GM06990 (cell line): ENCODE results near the gene CCDC66.

Experiments used
- DNase-seq: peaks from one replicate; pipeline ENCODE4 v3.0.0-alpha.2; 2011; ENCODE audit not compliant: insufficient read length; ENCODE audit errors: extremely low read depth
- H3K27me3 ChIP-seq: replicated peaks from 2 replicates; pipeline ENCODE4 v1.6.0; 2011; ENCODE audit warnings: low read length; ENCODE audit not compliant: control insufficient read depth, insufficient read depth
- H3K36me3 ChIP-seq: 2 replicates; pipeline ENCODE4 v1.5.1; 2011; ENCODE audit warnings: low read length; ENCODE audit not compliant: control insufficient read depth, insufficient read depth
- H3K4me3 ChIP-seq: replicated peaks from 2 replicates; pipeline ENCODE4 v1.5.1; 2011; ENCODE audit warnings: low read depth, mild to moderate bottlenecking, control low read depth, low read length
- TF ChIP-seq, protein P1 (sequence below): IDR thresholded peaks from 2 replicates; pipeline ENCODE4 v1.5.1; 2011; ENCODE audit warnings: low read length, control low read depth, mild to moderate bottlenecking, inconsistent platforms; ENCODE audit not compliant: insufficient read depth, poor library complexity, severe bottlenecking

Gene CCDC66

DNA sequence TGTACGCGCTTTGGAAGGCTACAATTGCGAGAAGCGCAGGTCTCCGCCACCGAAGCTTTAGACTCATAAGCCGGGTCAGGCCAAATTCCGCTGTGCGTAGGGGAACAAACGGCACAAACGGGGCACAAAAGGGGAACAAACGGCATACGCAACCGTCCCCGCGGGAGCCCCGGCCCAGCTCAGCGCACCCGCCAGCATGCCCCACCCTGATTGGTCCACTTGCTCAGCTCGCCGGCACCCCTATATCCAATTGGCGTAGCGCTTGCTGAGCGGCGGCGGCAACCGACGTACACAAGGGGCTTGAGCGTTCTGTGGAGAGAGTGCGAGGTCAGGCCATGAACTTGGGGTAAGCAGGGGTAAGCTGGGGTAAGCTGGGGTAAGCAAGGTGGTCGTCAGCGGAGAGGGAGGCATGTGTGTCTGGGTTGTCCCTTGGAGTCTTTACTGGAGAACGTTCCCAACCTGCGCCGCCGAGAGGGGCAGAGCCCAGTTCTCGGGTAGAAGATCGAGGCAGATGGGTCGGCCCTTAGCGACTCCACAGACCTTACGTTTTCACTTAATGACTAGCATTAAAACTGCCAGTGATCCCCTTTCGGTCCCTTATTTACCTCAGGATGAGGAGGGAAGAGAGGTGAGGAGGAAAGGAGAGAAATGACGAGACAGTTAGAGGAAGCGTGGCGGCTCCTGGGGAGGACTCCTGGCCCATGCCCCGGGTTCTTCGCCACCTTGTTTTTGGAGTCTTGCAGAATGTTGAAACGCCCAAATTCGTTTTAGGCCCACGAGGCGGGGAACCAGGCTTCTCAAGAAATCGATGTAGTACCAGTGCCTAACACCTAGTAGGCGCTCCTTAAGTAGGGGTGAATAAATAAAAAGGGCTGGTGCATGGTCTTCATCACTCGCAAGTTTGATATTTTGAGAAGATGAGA lies at the start of gene CCDC66:
Gene CCDC66, plus strand, starts transcription at position 268 of the 923 bp plus-strand sequence. Its CDS starts 68 bp downstream, at position 336.
- H3K4me3 ChIP-seq, result peak within 1 kb of the TSS; percentile 80
- TF ChIP-seq, protein P1, sequence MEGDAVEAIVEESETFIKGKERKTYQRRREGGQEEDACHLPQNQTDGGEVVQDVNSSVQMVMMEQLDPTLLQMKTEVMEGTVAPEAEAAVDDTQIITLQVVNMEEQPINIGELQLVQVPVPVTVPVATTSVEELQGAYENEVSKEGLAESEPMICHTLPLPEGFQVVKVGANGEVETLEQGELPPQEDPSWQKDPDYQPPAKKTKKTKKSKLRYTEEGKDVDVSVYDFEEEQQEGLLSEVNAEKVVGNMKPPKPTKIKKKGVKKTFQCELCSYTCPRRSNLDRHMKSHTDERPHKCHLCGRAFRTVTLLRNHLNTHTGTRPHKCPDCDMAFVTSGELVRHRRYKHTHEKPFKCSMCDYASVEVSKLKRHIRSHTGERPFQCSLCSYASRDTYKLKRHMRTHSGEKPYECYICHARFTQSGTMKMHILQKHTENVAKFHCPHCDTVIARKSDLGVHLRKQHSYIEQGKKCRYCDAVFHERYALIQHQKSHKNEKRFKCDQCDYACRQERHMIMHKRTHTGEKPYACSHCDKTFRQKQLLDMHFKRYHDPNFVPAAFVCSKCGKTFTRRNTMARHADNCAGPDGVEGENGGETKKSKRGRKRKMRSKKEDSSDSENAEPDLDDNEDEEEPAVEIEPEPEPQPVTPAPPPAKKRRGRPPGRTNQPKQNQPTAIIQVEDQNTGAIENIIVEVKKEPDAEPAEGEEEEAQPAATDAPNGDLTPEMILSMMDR, result peak; percentile 79
- no peaks in the 10 kb centered on the region for H3K27me3 ChIP-seq
- peak; percentile 93 for DNase-seq
- H3K36me3 ChIP-seq, result no peaks in the 10 kb centered on the region

DNA sequence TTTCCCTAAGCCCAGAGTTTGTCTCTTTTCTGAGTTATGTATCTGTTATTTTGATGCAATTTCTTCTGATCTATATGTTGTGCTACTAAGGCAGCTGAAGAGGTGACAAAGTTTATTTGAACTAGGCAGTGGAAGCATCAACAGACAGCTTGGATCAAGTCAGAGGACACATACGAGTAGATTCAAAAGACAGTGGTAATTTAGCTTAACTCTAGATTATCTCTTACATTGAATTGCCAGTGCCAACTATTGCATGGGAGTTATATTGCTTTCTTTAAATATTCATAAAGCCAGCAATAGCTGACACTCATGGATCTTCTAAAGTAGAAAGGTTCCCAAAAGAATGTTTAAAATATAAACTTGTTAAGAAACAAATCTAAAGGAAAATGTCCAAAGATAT lies 37.3 kb upstream of the CCDC66 start:
- Histone ChIP-seq H3K4me3 (no peak overlapping the region), H3K36me3 (no peaks in the 10 kb centered on the region), H3K27me3 (no peaks in the 10 kb centered on the region)
- TF ChIP-seq, protein P1, result no peak
- no peak for DNase-seq

DNA sequence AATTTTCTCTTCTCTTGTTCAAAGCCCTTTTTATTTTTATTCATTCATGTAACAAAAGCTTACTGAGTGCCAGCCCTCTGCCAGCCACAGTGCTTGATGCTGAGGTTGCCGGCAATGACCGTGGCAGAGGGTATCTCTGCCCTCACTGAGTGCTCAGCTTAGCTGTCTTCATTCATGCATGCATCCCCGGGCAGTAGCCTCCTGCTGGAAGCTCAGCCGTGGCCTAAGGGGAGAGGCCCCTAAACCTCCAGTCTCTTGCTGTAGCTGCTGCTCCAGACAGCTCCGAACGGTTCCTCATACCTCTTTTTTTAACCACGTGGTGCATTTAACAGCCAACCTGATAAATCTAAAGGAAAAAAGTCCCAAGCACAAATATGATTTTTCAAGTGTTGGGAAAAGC lies 34.6 kb upstream of the CCDC66 start:
- H3K36me3 ChIP-seq, result no peaks in the 10 kb centered on the region
- DNase-seq, result no peak
- TF ChIP-seq, protein P1, result no peak
- H3K27me3 ChIP-seq, result no peaks in the 10 kb centered on the region
- no peak overlapping the region for H3K4me3 ChIP-seq

DNA sequence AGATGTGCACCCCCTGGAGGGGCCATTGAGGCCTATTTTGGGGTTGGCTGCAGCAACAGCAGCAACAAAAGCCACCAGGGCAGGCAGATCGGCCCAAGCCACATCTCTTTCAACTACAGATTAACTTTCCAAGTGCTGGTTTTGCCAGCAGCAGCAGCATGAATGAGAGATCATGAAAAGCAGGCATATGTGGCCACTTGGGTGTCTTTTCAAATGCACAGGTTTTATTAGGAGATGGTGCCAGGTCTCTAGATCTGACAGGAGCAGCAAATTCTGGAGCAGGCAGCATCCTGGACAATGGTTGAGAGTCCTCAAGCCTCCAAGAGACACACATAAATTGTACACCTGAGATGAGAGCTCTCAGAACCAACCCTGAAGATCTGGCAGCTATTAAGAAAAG lies 31.7 kb upstream of the CCDC66 start:
- no peaks in the 10 kb centered on the region for H3K27me3 ChIP-seq
- H3K4me3 ChIP-seq, result no peak overlapping the region
- TF ChIP-seq, protein P1, result no peak
- no peaks in the 10 kb centered on the region for H3K36me3 ChIP-seq
- DNase-seq, result no peak

DNA sequence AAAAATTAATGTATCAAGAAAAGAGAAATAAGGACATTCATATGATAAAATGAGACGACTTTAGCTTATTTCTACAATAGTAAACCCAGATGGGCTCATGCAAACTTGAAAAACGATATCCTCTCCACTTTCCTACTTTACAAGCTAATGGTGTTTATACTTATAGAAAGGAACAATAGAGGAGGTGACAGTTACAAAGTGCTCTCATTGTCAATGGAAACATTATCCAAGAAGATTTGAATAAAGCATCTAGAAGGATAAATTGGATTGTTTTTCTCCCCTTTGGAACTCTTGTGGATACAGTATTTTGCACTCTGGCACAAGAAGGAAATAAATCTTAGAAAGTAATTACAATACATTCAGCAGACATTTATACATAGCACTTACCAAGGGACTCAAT lies 20.2 kb upstream of the CCDC66 start:
- Histone ChIP-seq H3K27me3 (no peaks in the 10 kb centered on the region; the same call in 1 of the 2 replicates), H3K4me3 (no peak overlapping the region), H3K36me3 (no peaks in the 10 kb centered on the region)
- DNase-seq, result no peak
- TF ChIP-seq, protein P1, result no peak
